CD14-positive monocyte (primary cell): ENCODE data around the gene SYTL2. TPM values are rescaled to one million over a fixed set of nuclear protein-coding genes. Genes with fewer than 3 reads are reported as not detected.

Source experiments
- DNase-seq, 3 donors: peaks; one replicate each; pipeline ENCODE4 v3.0.0-alpha.2; 2011 to 2022
- H2AFZ ChIP-seq: 2 replicates; pipeline ENCODE4 v1.6.0; 2012; ENCODE audit warnings: mild to moderate bottlenecking, low read depth, low read length, inconsistent platforms; ENCODE audit not compliant: insufficient read depth, poor library complexity, severe bottlenecking
- H3K27ac ChIP-seq, 2 donors: 1 replicate in 1 of 2; 2 replicates in 1 of 2; pipeline ENCODE4 v1.5.1; 2012 to 2013; ENCODE audit warnings: low read length in 2 of 2, control low read depth in 1 of 2, inconsistent platforms in 1 of 2, low read depth in 1 of 2, mild to moderate bottlenecking in 1 of 2
- H3K27me3 ChIP-seq, 2 donors: one replicate each; pipeline versions ENCODE4 v1.6.0 to v1.6.1; 2011 to 2013; ENCODE audit warnings: low read length in 2 of 2; ENCODE audit not compliant: control insufficient read depth in 2 of 2, insufficient read depth in 2 of 2
- H3K36me3 ChIP-seq, 2 donors: replicated peaks in 1 of 2; 1 replicate in 1 of 2; 2 replicates in 1 of 2; pipeline versions ENCODE4 v1.5.1 to v1.6.1; 2012 to 2013; ENCODE audit warnings: low read length in 2 of 2, control low read depth in 1 of 2, inconsistent platforms in 1 of 2, mild to moderate bottlenecking in 1 of 2; ENCODE audit not compliant: insufficient read depth in 2 of 2, control insufficient read depth in 1 of 2
- H3K4me1 ChIP-seq, 2 donors: 1 replicate in 1 of 2; 2 replicates in 1 of 2; pipeline versions ENCODE4 v1.5.1 to v1.6.1; 2012 to 2013; ENCODE audit warnings: low read length in 2 of 2, control low read depth in 1 of 2, inconsistent platforms in 1 of 2, mild to moderate bottlenecking in 1 of 2, moderate library complexity in 1 of 2; ENCODE audit not compliant: insufficient read depth in 2 of 2, control insufficient read depth in 1 of 2
- H3K4me2 ChIP-seq: replicated peaks from 2 replicates; pipeline ENCODE3; 2012; ENCODE audit warnings: low read length, moderate library complexity, mild to moderate bottlenecking; ENCODE audit not compliant: poor library complexity, severe bottlenecking; ENCODE audit errors: extremely low read depth
- H3K4me3 ChIP-seq, 3 experiments: fragments of 200-600 bp in 1 of 3; sonication (generic) in 1 of 3; replicated peaks in 1 of 3; 1 replicate in 2 of 3; 2 replicates in 1 of 3; pipeline ENCODE4 v1.5.1; 2011 to 2013; ENCODE audit warnings: low read length in 3 of 3, mild to moderate bottlenecking in 3 of 3, control low read depth in 2 of 3, low read depth in 2 of 3, inconsistent platforms in 1 of 3, moderate library complexity in 1 of 3
- H3K79me2 ChIP-seq: 2 replicates; pipeline ENCODE4 v1.6.0; 2012; ENCODE audit warnings: mild to moderate bottlenecking, control low read depth, inconsistent platforms, low read length, moderate library complexity; ENCODE audit not compliant: insufficient read depth
- H3K9ac ChIP-seq: 2 replicates; pipeline ENCODE4 v1.6.0; 2017; ENCODE audit warnings: low read length, mild to moderate bottlenecking; ENCODE audit not compliant: insufficient read depth, poor library complexity, severe bottlenecking
- H3K9me3 ChIP-seq, 2 donors: replicated peaks in 1 of 2; 1 replicate in 1 of 2; 2 replicates in 1 of 2; pipeline versions ENCODE4 v1.5.1 to v1.6.1; 2012 to 2013; ENCODE audit warnings: low read length in 2 of 2, control low read depth in 1 of 2; ENCODE audit not compliant: control insufficient read depth in 1 of 2, insufficient read depth in 1 of 2
- H4K20me1 ChIP-seq: 2 replicates; pipeline ENCODE4 v1.6.0; 2012; ENCODE audit warnings: mild to moderate bottlenecking, low read length, control low read depth, moderate library complexity; ENCODE audit not compliant: insufficient read depth
- H3K27ac Mint-ChIP-seq, 7 donors: one replicate each; pipeline ENCODE4 v1.8.0; 2020; ENCODE audit warnings: mild to moderate bottlenecking in 7 of 7, mixed read lengths in 7 of 7, moderate library complexity in 6 of 7, inconsistent platforms in 2 of 7
- H3K27me3 Mint-ChIP-seq, 3 donors: one replicate each; pipeline ENCODE4 v1.8.0; 2021 to 2022; ENCODE audit warnings: low read depth in 3 of 3, mild to moderate bottlenecking in 3 of 3, mixed read lengths in 3 of 3, moderate library complexity in 3 of 3, inconsistent platforms in 1 of 3
- H3K36me3 Mint-ChIP-seq, 2 donors: one replicate each; pipeline ENCODE4 v1.8.0; 2020; ENCODE audit warnings: mixed read lengths in 2 of 2, inconsistent platforms in 1 of 2, mild to moderate bottlenecking in 1 of 2
- H3K4me1 Mint-ChIP-seq: one replicate; pipeline ENCODE4 v1.8.0; 2020; ENCODE audit warnings: mild to moderate bottlenecking, mixed read lengths
- H3K4me3 Mint-ChIP-seq, 2 donors: one replicate each; pipeline ENCODE4 v1.8.0; 2020; ENCODE audit warnings: mild to moderate bottlenecking in 2 of 2, mixed read lengths in 2 of 2, moderate library complexity in 1 of 2
- H3K9me3 Mint-ChIP-seq, 7 donors: one replicate each; pipeline ENCODE4 v1.8.0; 2020 to 2022; ENCODE audit warnings: mixed read lengths in 7 of 7, mild to moderate bottlenecking in 6 of 7, moderate library complexity in 6 of 7, inconsistent platforms in 2 of 7
- WGBS: methylation state at CpG from one replicate; pipeline ENCODE4 v1.1.5; 2013; ENCODE audit warnings: missing lambda C conversion rate; ENCODE audit not compliant: insufficient coverage; 5-methylcytosine and 5-hydroxymethylcytosine counted together
- intact Hi-C, 2 donors: fragments of 100-400 bp; cut with micrococcal nuclease; formaldehyde crosslinking; loops; one replicate each; pipeline versions ENCODE4 v1.15.0 to v1.15.1; 2023
- polyA plus RNA-seq, 3 donors: library from polyadenylated mRNA; depleted of rRNA in 1 of 3; unstranded in 2 of 3; stranded (reverse) in 1 of 3; fragments of 300-500 nt in 2 of 3; fragments of >200 nt in 1 of 3; fragmentation: Illumina TruSeq in 2 of 3; gene quantifications; 1 replicate in 2 of 3; 2 replicates in 1 of 3; pipeline ENCODE4 v1.2.3, GENCODE V29; 2012 to 2021
- TF ChIP-seq, protein P1 (sequence below): fragments of 200-600 bp; IDR thresholded peaks from one replicate; pipeline ENCODE4 v1.8.0; 2022; ENCODE audit warnings: antibody characterized with exemption, mild to moderate bottlenecking

The SYTL2 gene
- polyA plus RNA-seq, 3 donors, result 0.30 to 0.48 (median 0.34) TPM

DNA sequence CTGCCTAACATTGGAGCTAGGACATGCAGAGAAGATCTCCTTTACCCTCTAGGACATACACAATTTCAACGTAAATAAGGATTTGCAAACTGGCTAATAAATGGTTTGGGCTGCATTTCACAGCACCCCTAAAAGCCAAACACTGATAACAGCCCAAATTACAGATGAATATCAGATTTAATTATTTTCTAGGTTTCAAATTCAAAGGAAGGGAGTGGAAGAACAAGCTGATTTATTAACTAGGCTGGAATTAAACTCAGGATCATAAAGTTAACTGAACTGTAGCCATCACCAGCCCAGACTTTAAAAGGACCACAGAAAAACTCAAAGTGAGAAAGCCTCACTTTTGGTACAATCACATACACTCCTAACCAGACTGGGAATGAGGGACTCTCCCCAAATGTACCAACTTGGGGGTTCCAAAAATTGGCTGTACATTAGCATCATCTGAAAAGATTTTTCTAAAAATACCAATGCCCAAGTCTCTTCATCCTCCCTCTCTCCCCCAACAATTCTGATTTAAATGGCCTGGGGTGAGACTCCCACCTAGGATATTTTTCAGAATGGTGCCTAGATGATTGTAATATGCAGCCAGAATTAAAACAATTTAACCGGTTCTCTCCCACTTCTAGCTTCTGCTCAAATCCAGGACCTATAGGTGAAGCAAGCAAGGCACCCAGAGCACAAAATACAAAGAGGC is 43.5 kb downstream of the SYTL2 start:
- Histone ChIP-seq H3K9ac (no peak overlapping the region), H3K79me2 (no peaks in the 10 kb centered on the region), H3K36me3 (no peaks in the 10 kb centered on the region), H3K4me3 (no peak overlapping the region), H4K20me1 (no peaks in the 10 kb centered on the region), H3K27ac (no peak overlapping the region), H2AFZ (no peak overlapping the region), H3K4me1 (no peaks in the 10 kb centered on the region), H3K4me2 (no peak overlapping the region), H3K9me3 (no peaks in the 10 kb centered on the region), H3K27me3 (no peaks in the 10 kb centered on the region)
- no peaks in the 10 kb centered on the region for H3K36me3 Mint-ChIP-seq
- no peak overlapping the region for H3K4me3 Mint-ChIP-seq
- H3K27ac Mint-ChIP-seq, result no peak overlapping the region
- 100% methylated on average over 1 of the region's 2 CpGs for WGBS
- no peaks in the 10 kb centered on the region for H3K27me3 Mint-ChIP-seq
- TF ChIP-seq, protein P1, sequence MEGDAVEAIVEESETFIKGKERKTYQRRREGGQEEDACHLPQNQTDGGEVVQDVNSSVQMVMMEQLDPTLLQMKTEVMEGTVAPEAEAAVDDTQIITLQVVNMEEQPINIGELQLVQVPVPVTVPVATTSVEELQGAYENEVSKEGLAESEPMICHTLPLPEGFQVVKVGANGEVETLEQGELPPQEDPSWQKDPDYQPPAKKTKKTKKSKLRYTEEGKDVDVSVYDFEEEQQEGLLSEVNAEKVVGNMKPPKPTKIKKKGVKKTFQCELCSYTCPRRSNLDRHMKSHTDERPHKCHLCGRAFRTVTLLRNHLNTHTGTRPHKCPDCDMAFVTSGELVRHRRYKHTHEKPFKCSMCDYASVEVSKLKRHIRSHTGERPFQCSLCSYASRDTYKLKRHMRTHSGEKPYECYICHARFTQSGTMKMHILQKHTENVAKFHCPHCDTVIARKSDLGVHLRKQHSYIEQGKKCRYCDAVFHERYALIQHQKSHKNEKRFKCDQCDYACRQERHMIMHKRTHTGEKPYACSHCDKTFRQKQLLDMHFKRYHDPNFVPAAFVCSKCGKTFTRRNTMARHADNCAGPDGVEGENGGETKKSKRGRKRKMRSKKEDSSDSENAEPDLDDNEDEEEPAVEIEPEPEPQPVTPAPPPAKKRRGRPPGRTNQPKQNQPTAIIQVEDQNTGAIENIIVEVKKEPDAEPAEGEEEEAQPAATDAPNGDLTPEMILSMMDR, result no peak
- intact Hi-C loops, result no loop called here
- no peak for DNase-seq
- no peaks in the 10 kb centered on the region for H3K4me1 Mint-ChIP-seq
- H3K9me3 Mint-ChIP-seq, result peaks cover 0 to 3% (median 0%) of the 10 kb centered on the region in 7 donors

GRCh38 chr11:85766721-85767161 is 44.2 kb downstream of the SYTL2 start:
- no CpG with 5 or more reads among the region's 2 CpGs for WGBS
- no peaks in the 10 kb centered on the region for H3K9me3 ChIP-seq
- no peaks in the 10 kb centered on the region for H3K79me2 ChIP-seq
- no peaks in the 10 kb centered on the region for H3K36me3 ChIP-seq
- no peak overlapping the region for H3K4me2 ChIP-seq
- intact Hi-C loops, result no loop called here
- Mint-ChIP-seq H3K4me3 (no peak overlapping the region), H3K27ac (no peak overlapping the region), H3K27me3 (peaks cover 0 to 1% (median 0%) of the 10 kb centered on the region in 3 donors), H3K36me3 (no peaks in the 10 kb centered on the region), H3K9me3 (peaks cover 0 to 3% (median 0%) of the 10 kb centered on the region in 7 donors), H3K4me1 (peaks cover 4% of the 10 kb centered on the region)
- TF ChIP-seq, protein P1, result no peak
- H4K20me1 ChIP-seq, result no peaks in the 10 kb centered on the region
- no peak overlapping the region for H3K9ac ChIP-seq
- no peak for DNase-seq
- no peak overlapping the region for H2AFZ ChIP-seq
- no peaks in the 10 kb centered on the region for H3K27me3 ChIP-seq
- no peaks in the 10 kb centered on the region for H3K4me1 ChIP-seq
- H3K27ac ChIP-seq, result no peak overlapping the region
- no peak overlapping the region for H3K4me3 ChIP-seq
